Heart right ventricle (tissue), 16 donors: ENCODE measurements around the gene STX18. TPM values are rescaled to one million over a fixed set of nuclear protein-coding genes. Genes with fewer than 3 reads are reported as not detected.
A peak's percentile ranks its signal among the peaks of the same experiment; 100 is the strongest.

Experiments used
- ATAC-seq, 8 donors: fragments of 200-7000 bp; cut with Tn5 transposase; one replicate each; pipeline ENCODE4 v1.9.1; 2020; ENCODE audit warnings: mild to moderate bottlenecking in 8 of 8, moderate library complexity in 8 of 8, moderate number of reproducible peaks in 1 of 8
- DNase-seq, 2 donors: peaks; one replicate each; pipeline ENCODE4 v3.0.0-alpha.2; 2020
- H3K27ac ChIP-seq, 10 donors: fragments of 200-600 bp; sonication (generic) in 2 of 10; one replicate each; pipeline versions ENCODE4 v1.5.0 to v1.8.0; 2020 to 2022; ENCODE audit warnings: mild to moderate bottlenecking in 3 of 10
- H3K27me3 ChIP-seq, 7 donors: fragments of 200-600 bp; one replicate each; pipeline ENCODE4 v1.8.0; 2021 to 2022; ENCODE audit warnings: mild to moderate bottlenecking in 2 of 7
- H3K36me3 ChIP-seq, 9 donors: fragments of 200-600 bp; sonication (generic) in 1 of 9; one replicate each; pipeline versions ENCODE4 v1.5.0 to v1.8.0; 2020 to 2022; ENCODE audit warnings: mild to moderate bottlenecking in 2 of 9
- H3K4me1 ChIP-seq, 9 donors: fragments of 200-600 bp; sonication (generic) in 1 of 9; one replicate each; pipeline versions ENCODE4 v1.5.0 to v1.8.0; 2020 to 2022; ENCODE audit warnings: mild to moderate bottlenecking in 4 of 9
- H3K4me3 ChIP-seq, 10 donors: fragments of 200-600 bp; sonication (generic) in 2 of 10; one replicate each; pipeline versions ENCODE4 v1.5.0 to v1.8.0; 2020 to 2022; ENCODE audit warnings: mild to moderate bottlenecking in 7 of 10, moderate library complexity in 2 of 10
- H3K9me3 ChIP-seq, 11 donors: fragments of 200-600 bp in 10 of 11; sonication (generic) in 2 of 11; one replicate each; pipeline versions ENCODE4 v1.5.0 to v1.8.0; 2013 to 2022; ENCODE audit warnings: mild to moderate bottlenecking in 2 of 11, control low read depth in 1 of 11, moderate library complexity in 1 of 11
- CTCF ChIP-seq, 9 donors: fragments of 200-600 bp; sonication (generic) in 2 of 9; IDR thresholded peaks; one replicate each; pipeline versions ENCODE4 v1.5.0 to v1.8.0; 2021 to 2022; ENCODE audit warnings: antibody characterized with exemption in 9 of 9, mild to moderate bottlenecking in 5 of 9, moderate library complexity in 1 of 9
- WGBS, 2 donors: extraction: QIAGEN DNeasy Blood & Tissue Kit; methylation state at CpG; one replicate each; pipeline ENCODE4 v1.1.7; 2013; ENCODE audit warnings: inconsistent platforms in 1 of 2; 5-methylcytosine and 5-hydroxymethylcytosine counted together
- intact Hi-C, 10 donors: fragments of 100-400 bp; cut with DNase I; formaldehyde crosslinking; loops; one replicate each; pipeline versions ENCODE4 v1.11.1 to v1.14.2; 2022
- polyA plus RNA-seq, 2 donors: library from polyadenylated mRNA; stranded (reverse); fragments of 200-250 nt; gene quantifications; one replicate each; pipeline ENCODE4 v1.2.3, GENCODE V29; 2013
- total RNA-seq, 10 donors: library from RNA; stranded (reverse); fragmentation: NEBNext Ultra II Directional in 3 of 10; extraction: Animal tissue kit (Norgen Biotek cat#: 25700) in 3 of 10; gene quantifications; one replicate each; pipeline versions ENCODE4 v1.2.1 to v1.2.4, GENCODE V29; 2021 to 2023
- donor health status: Arrhythmogenic right ventricular cardiomyopathy.
- donor health status: ischemic (EF 13 %, LVEDD 7.1; RV severe dilation, severe dysfunction).
- donor health status: healthy with polysubstance abuse.
- donor health status: DM: no; HTN: yes; CAD: no.
- donor health status: DM: no; HTN: no; CAD: no.
- donor health status: ischemic (EF 25% LVEDD 6.9; RV normal size, moderate dysfunction).
- donor health status: ischemic (EF 25% LVEDD 5.7; RV mildly dilated, moderate dysfunction).
- donor health status: healthy.
- donor health status: DM: yes; HTN: yes; CAD: no.
- donor health status: Ischemic cardiomyopathy.
- donor health status: ischemic (EF 35%, LVEDD 5.7; RV mildly dilated, moderate dysfunction).
- donor health status: nonischemic (EF 11% LVEDD 7.7; RV severe dilation, severe dysfunction).
- donor health status: DM: yes; HTN: yes; CAD: no.
- donor health status: PGD.
- donor health status: ischemic (EF 29% LVEDD 5.4; RV normal size, mild dysfunction).
- donor health status: nonischemic (EF 23%, LVEDD 6.1; RV moderate dilation, normal function).

Gene STX18
- total and polyA plus RNA-seq, 12 donors, result 13.5 to 24.5 (median 18.2) TPM

GRCh38 chr4:4480205-4480604 lies 61.6 kb downstream of the STX18 start:
- intact Hi-C loops, result loop anchor here in 6 of 10 donors (1.0 to 10.0 kb wide), 9 partner anchors 38 to 1335 kb away; partner anchors contain the start of gene MSX1 (in 1 of the 6)

GRCh38 chr4:4479366-4479765 lies 62.5 kb downstream of the STX18 start:
- intact Hi-C loops, result no loop called here
- Histone ChIP-seq H3K27me3 (no peaks in the 10 kb centered on the region), H3K9me3 (no peaks in the 10 kb centered on the region), H3K27ac (no peak overlapping the region), H3K36me3 (no peaks in the 10 kb centered on the region), H3K4me3 (no peak overlapping the region), H3K4me1 (peaks cover 0 to 14% (median 6%) of the 10 kb centered on the region in 9 donors)
- ATAC-seq (no peak), DNase-seq (no peak)
- 96 to 98% methylated on average over 2 of the region's 2 CpGs for WGBS, 2 donors
- no peak for TF ChIP-seq CTCF (IDR thresholded peaks at IDR 0.05)

More at GRCh38 chr4:4480205-4480604, 61.6 kb downstream of the STX18 start:
- H3K36me3 ChIP-seq, result no peaks in the 10 kb centered on the region
- no peak overlapping the region for H3K27ac ChIP-seq
- no peak for DNase-seq
- WGBS, 2 donors, result 85% methylated on average over 7 of the region's 7 CpGs
- peaks cover 0 to 14% (median 6%) of the 10 kb centered on the region in 9 donors for H3K4me1 ChIP-seq
- H3K27me3 ChIP-seq, result no peaks in the 10 kb centered on the region
- H3K4me3 ChIP-seq, result no peak overlapping the region
- peak in 1 of 8 donors; percentile 14 for ATAC-seq
- TF ChIP-seq CTCF (IDR thresholded peaks at IDR 0.05), result no peak
- no peaks in the 10 kb centered on the region for H3K9me3 ChIP-seq

- no peaks in the 10 kb centered on the region for H3K9me3 ChIP-seq
- TF ChIP-seq CTCF (IDR thresholded peaks at IDR 0.05), result no peak
- WGBS, 2 donors, result 89 to 91% methylated on average over 10 of the region's 10 CpGs
- intact Hi-C loops, result no loop called here
- no peak for DNase-seq
- H3K4me1 ChIP-seq, result peaks cover 0 to 19% (median 7%) of the 10 kb centered on the region in 9 donors
- H3K4me3 ChIP-seq, result no peak overlapping the region
- H3K36me3 ChIP-seq, result no peaks in the 10 kb centered on the region
- no peaks in the 10 kb centered on the region for H3K27me3 ChIP-seq
- ATAC-seq, result no peak
- H3K27ac ChIP-seq, result no peak overlapping the region
These were observed 64.1 kb downstream of the STX18 start for GRCh38 chr4:4477796-4478195.

- Histone ChIP-seq H3K27ac (no peak overlapping the region), H3K36me3 (no peaks in the 10 kb centered on the region), H3K9me3 (no peaks in the 10 kb centered on the region), H3K27me3 (no peaks in the 10 kb centered on the region), H3K4me3 (no peak overlapping the region), H3K4me1 (peaks cover 0 to 19% (median 7%) of the 10 kb centered on the region in 9 donors)
- ATAC-seq (no peak), DNase-seq (no peak)
- WGBS, 2 donors, result 57 to 71% methylated on average over 3 of the region's 3 CpGs
- intact Hi-C loops, result no loop called here
- TF ChIP-seq CTCF (IDR thresholded peaks at IDR 0.05), result no peak
These were observed 64.5 kb downstream of the STX18 start for GRCh38 chr4:4477391-4477790.
